Neuronal stem cell (in vitro differentiated cells): ENCODE results near the gene SEMA7A.
A peak's percentile ranks its signal among the peaks of the same experiment; 100 is the strongest.
"Not testable (repeated sequence)": the region's sequence is repeated elsewhere in the genome, so short reads cannot be mapped to it uniquely, and the experiment has no call there.

Experiments used
- DNase-seq: peaks from one replicate; pipeline ENCODE4 v3.0.0-alpha.2; 2013; ENCODE audit warnings: low spot score
- H2AFZ ChIP-seq: one replicate; pipeline ENCODE4 v1.6.1; 2013; ENCODE audit warnings: mild to moderate bottlenecking, low read length, inconsistent platforms
- H2AK5ac ChIP-seq: 2 replicates; pipeline ENCODE4 v1.6.1; 2013; ENCODE audit warnings: low read depth, mild to moderate bottlenecking, inconsistent platforms, low read length, moderate library complexity, mixed read lengths
- H2BK120ac ChIP-seq: 2 replicates; pipeline ENCODE4 v1.6.1; 2013; ENCODE audit warnings: low read depth, mild to moderate bottlenecking, inconsistent platforms, low read length, moderate library complexity, mixed read lengths
- H2BK12ac ChIP-seq: one replicate; pipeline ENCODE4 v1.6.1; 2013; ENCODE audit warnings: low read length, inconsistent platforms
- H2BK15ac ChIP-seq: 2 replicates; pipeline ENCODE4 v1.6.1; 2013; ENCODE audit warnings: mild to moderate bottlenecking, low read length, inconsistent platforms, mixed read lengths
- H2BK5ac ChIP-seq: one replicate; pipeline ENCODE4 v1.6.1; 2013; ENCODE audit warnings: inconsistent platforms, mild to moderate bottlenecking, low read length, moderate library complexity
- H3K14ac ChIP-seq: one replicate; pipeline ENCODE4 v1.6.1; 2013; ENCODE audit warnings: low read length, inconsistent platforms
- H3K18ac ChIP-seq: 2 replicates; pipeline ENCODE4 v1.6.1; 2013; ENCODE audit warnings: low read length, inconsistent platforms
- H3K23ac ChIP-seq: 2 replicates; pipeline ENCODE4 v1.6.1; 2013; ENCODE audit warnings: low read depth, mild to moderate bottlenecking, mixed read lengths, low read length, inconsistent platforms; ENCODE audit not compliant: poor library complexity
- H3K27ac ChIP-seq: replicated peaks from 3 replicates; pipeline ENCODE4 v1.5.1; 2013; ENCODE audit warnings: low read length, inconsistent platforms
- H3K27me3 ChIP-seq, 3 experiments: 2 replicates each; pipeline ENCODE4 v1.6.1; 2013; ENCODE audit warnings: low read length in 3 of 3, mild to moderate bottlenecking in 2 of 3, inconsistent platforms in 1 of 3, low read depth in 1 of 3, mixed read lengths in 1 of 3, moderate library complexity in 1 of 3; ENCODE audit not compliant: control insufficient read depth in 3 of 3, insufficient read depth in 3 of 3
- H3K36me3 ChIP-seq, 2 donors: replicated peaks in 1 of 2; 2 replicates each; pipeline ENCODE4 v1.6.1; 2013; ENCODE audit warnings: low read length in 2 of 2; ENCODE audit not compliant: control insufficient read depth in 2 of 2, insufficient read depth in 2 of 2
- H3K4ac ChIP-seq: 2 replicates; pipeline ENCODE4 v1.6.1; 2013; ENCODE audit warnings: inconsistent platforms, mild to moderate bottlenecking, low read length, moderate library complexity
- H3K4me1 ChIP-seq, 2 donors: 1 replicate in 1 of 2; 2 replicates in 1 of 2; pipeline ENCODE4 v1.6.1; 2013; ENCODE audit warnings: low read length in 2 of 2, low read depth in 1 of 2; ENCODE audit not compliant: control insufficient read depth in 2 of 2, insufficient read depth in 1 of 2
- H3K4me2 ChIP-seq: one replicate; pipeline ENCODE4 v1.6.1; 2013; ENCODE audit warnings: mild to moderate bottlenecking, low read length, inconsistent platforms; ENCODE audit not compliant: insufficient read depth, poor library complexity, severe bottlenecking
- H3K4me3 ChIP-seq, 2 donors: 2 replicates each; pipeline ENCODE4 v1.5.1; 2013; ENCODE audit warnings: low read length in 2 of 2, mild to moderate bottlenecking in 2 of 2, inconsistent platforms in 1 of 2, moderate library complexity in 1 of 2
- H3K79me1 ChIP-seq: one replicate; pipeline ENCODE4 v1.6.1; 2013; ENCODE audit warnings: low read depth, mild to moderate bottlenecking, inconsistent platforms, low read length, moderate library complexity
- H3K9ac ChIP-seq: one replicate; pipeline ENCODE4 v1.6.1; 2013; ENCODE audit warnings: mild to moderate bottlenecking, low read depth, low read length, inconsistent platforms; ENCODE audit not compliant: poor library complexity
- H3K9me3 ChIP-seq, 2 donors: replicated peaks in 1 of 2; 2 replicates each; pipeline versions ENCODE3 to v1.6.1; 2013; ENCODE audit warnings: low read length in 2 of 2, mild to moderate bottlenecking in 2 of 2, inconsistent platforms in 1 of 2, low read depth in 1 of 2, mixed read lengths in 1 of 2, moderate library complexity in 1 of 2; ENCODE audit not compliant: control insufficient read depth in 2 of 2, insufficient read depth in 1 of 2
- H4K8ac ChIP-seq: one replicate; pipeline ENCODE4 v1.6.1; 2013; ENCODE audit warnings: low read depth, mild to moderate bottlenecking, inconsistent platforms, low read length, moderate library complexity
- H4K91ac ChIP-seq: one replicate; pipeline ENCODE4 v1.6.1; 2013; ENCODE audit warnings: low read length, low read depth, mild to moderate bottlenecking, inconsistent platforms; ENCODE audit not compliant: poor library complexity
- WGBS, 2 donors: extraction: QIAGEN DNeasy Blood & Tissue Kit; methylation state at CpG; one replicate each; pipeline ENCODE4 v1.1.7; 2013; ENCODE audit warnings: missing lambda C conversion rate in 2 of 2, mixed read lengths in 1 of 2; ENCODE audit not compliant: insufficient read length in 2 of 2, insufficient replicate concordance in 1 of 2; ENCODE audit errors: extremely low coverage in 2 of 2; 5-methylcytosine and 5-hydroxymethylcytosine counted together

The SEMA7A gene

DNA sequence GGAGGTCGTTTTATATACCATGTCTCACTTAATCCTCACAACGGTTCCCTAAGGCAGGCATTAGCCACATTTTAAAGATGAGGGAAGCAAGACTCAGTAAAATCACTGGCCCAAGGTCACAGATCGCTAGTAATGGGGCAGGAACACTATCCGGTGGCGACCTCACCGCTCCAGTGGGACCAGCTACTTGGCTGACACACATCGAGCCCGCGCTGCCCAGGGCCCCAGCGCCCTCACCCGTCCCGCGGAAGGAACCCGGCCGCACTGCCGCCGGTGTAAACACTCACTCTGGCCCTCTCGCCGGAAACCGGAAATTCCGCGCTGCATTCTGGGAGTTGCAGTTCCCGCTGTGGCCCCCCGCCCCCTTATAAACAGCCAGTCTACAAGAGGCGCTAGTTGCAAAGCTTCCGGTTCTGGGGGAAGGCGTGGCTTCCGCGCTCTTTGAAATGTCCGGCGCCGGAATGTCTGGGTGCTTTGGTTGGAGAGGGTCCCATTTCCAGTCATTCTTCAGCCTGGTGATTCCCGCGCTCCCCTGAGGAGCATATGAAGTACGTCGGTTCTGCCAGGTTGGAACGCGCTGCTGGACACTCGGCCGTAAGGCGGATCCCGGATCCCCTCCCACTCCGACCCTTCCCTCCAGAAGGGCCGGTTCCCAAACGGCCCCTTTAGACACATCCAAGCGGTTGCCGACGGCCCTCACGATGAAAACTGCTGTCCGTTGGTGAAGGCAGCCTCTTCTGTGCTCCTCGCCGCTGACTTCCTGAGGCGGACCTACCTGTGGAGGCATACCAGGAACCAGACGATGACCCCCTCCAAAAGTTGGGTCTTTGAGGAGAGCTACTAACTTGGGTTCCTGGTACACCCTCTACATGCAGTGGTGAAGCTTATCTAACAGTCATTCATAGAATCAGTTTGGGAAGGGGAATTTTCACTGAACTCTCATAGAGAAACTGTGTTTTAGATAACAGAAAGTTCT is 27.4 kb upstream of the SEMA7A start, which contains the start of gene UBL7:
Gene UBL7 (minus strand): TSS at position 290 of the 976 bp plus-strand sequence. CDS start 2,293 bp downstream, outside the sequence.
- H2BK15ac ChIP-seq, result no peak within 1 kb of the TSS
- H3K4ac ChIP-seq, result no peak within 1 kb of the TSS
- H2BK120ac ChIP-seq, result no peak within 1 kb of the TSS
- H3K4me2 ChIP-seq, result peak within 1 kb of the TSS; percentile 61
- DNase-seq, result peak; percentile 96
- H2AFZ ChIP-seq, result peak within 1 kb of the TSS; percentile 92
- peak within 1 kb of the TSS; percentile 76 for H3K27ac ChIP-seq
- no peak within 1 kb of the TSS for H2BK12ac ChIP-seq
- peak within 1 kb of the TSS; percentile 79 for H2BK5ac ChIP-seq
- H3K4me1 ChIP-seq, result peaks cover 2 to 3% of the 10 kb centered on the region in 2 donors
- no peak within 1 kb of the TSS for H2AK5ac ChIP-seq
- WGBS, 2 donors, result no CpG with 5 or more reads among the region's 54 CpGs
- H3K9me3 ChIP-seq, result peaks cover 0 to 14% of the 10 kb centered on the region in 2 donors
- peak within 1 kb of the TSS; percentile 88 to 99 for H3K4me3 ChIP-seq
- H4K8ac ChIP-seq, result no peak within 1 kb of the TSS
- no peaks in the 10 kb centered on the region for H3K27me3 ChIP-seq
- H3K23ac ChIP-seq, result peak within 1 kb of the TSS; percentile 23
- H3K79me1 ChIP-seq, result no peaks in the 10 kb centered on the region
- H3K14ac ChIP-seq, result peak within 1 kb of the TSS; percentile 49
- H3K18ac ChIP-seq, result peak within 1 kb of the TSS; percentile 76
- H3K9ac ChIP-seq, result peak within 1 kb of the TSS; percentile 75
- peaks cover 4 to 36% of the 10 kb centered on the region in 2 donors for H3K36me3 ChIP-seq
- no peak within 1 kb of the TSS for H4K91ac ChIP-seq

DNA sequence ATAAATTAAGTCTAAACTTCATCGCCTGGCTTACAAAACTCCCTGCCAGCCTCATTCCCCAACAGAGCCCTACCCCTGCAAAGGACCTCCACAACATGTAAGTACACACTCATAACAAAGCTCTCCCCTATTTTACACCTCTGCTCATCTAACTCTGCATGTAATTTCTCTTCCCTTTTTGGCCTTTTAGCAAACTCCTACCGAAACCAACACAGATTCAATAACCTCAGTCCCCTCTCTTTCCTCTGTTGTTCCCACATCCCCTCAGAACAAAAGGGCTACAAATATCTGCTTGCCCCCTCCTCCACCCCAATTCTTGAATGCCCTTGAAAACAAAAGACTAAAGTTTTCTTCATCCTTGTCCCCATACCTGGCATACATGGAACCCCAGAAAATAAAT is 26.5 kb upstream of the SEMA7A start:
- no peak overlapping the region for H3K4ac ChIP-seq
- H3K27me3 ChIP-seq, result no peaks in the 10 kb centered on the region
- H3K9me3 ChIP-seq, result peaks cover 0 to 12% of the 10 kb centered on the region in 2 donors
- peak overlapping the region; percentile 88 to 92 for H3K4me3 ChIP-seq
- H3K18ac ChIP-seq, result no peak overlapping the region
- no peak overlapping the region for H2BK15ac ChIP-seq
- no peak overlapping the region for H3K14ac ChIP-seq
- no peaks in the 10 kb centered on the region for H3K79me1 ChIP-seq
- no peak for DNase-seq
- peaks cover 2 to 31% of the 10 kb centered on the region in 2 donors for H3K36me3 ChIP-seq
- WGBS, 2 donors, result no CpG with 5 or more reads among the region's 2 CpGs
- H2BK120ac ChIP-seq, result no peak overlapping the region
- peak overlapping the region; percentile 51 for H3K4me2 ChIP-seq
- peak overlapping the region; percentile 92 for H2AFZ ChIP-seq
- H3K27ac ChIP-seq, result peak overlapping the region; percentile 67
- H2BK12ac ChIP-seq, result no peak overlapping the region
- H2BK5ac ChIP-seq, result no peak overlapping the region
- H3K23ac ChIP-seq, result no peak overlapping the region
- no peak overlapping the region for H2AK5ac ChIP-seq
- H4K91ac ChIP-seq, result no peak overlapping the region
- no peak overlapping the region for H4K8ac ChIP-seq
- H3K9ac ChIP-seq, result no peak overlapping the region
- peaks cover 2 to 3% of the 10 kb centered on the region in 2 donors for H3K4me1 ChIP-seq

DNA sequence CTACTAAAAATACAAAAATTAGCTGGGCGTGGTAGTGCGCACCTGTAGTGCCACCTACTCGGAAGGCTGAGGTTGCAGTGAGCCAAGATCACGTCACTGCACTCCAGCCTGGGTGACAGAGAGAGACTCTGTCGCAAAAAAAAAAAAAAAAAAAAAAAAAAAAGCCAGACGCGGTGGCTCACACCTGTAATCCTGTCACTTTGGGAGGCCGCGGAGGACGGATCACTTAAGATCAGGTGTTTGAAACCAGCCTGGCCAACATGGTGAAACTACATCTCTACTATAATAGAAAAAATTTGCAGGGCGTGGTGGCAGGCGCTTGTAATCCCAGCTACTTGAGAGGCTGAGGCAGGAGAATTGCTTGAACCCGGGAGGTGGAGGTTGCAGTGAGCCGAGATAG is 26.0 kb upstream of the SEMA7A start:
- not testable (repeated sequence) for H2BK120ac ChIP-seq, H4K8ac ChIP-seq, H2BK12ac ChIP-seq, H3K27ac ChIP-seq, H3K14ac ChIP-seq, H2AFZ ChIP-seq, H2BK5ac ChIP-seq, H3K4me2 ChIP-seq, H2AK5ac ChIP-seq, H3K18ac ChIP-seq, H3K23ac ChIP-seq, H3K9ac ChIP-seq, H3K27me3 ChIP-seq, H3K79me1 ChIP-seq, DNase-seq, H2BK15ac ChIP-seq, H3K4me3 ChIP-seq, H3K4me1 ChIP-seq, H3K4ac ChIP-seq, H4K91ac ChIP-seq
- Histone ChIP-seq H3K9me3 (peaks cover 0 to 12% of the 10 kb centered on the region in 2 donors), H3K36me3 (peaks cover 2 to 31% of the 10 kb centered on the region in 2 donors)
- no CpG with 5 or more reads among the region's 14 CpGs for WGBS, 2 donors

DNA sequence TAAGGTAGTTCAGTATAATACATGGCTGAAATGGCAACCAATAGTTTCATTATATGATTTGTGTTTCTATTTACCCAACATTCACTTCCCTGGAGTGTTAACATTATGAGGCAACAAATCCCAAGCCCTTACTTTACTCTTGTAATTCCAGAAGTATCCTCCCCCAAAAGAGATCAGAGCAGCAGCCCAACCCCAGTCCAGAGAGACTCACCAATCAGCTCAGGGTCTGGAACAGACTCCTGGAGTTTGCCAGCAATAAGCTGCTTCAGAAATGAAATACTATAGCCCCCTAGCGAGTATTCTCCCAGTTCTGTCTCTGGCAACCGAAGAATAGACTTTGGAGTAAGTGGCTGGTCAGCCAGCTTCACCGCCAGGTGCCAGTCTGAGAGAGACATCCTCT is 24.7 kb upstream of the SEMA7A start:
- no peak overlapping the region for H2AK5ac ChIP-seq
- H3K27ac ChIP-seq, result no peak overlapping the region
- peaks cover 3 to 6% of the 10 kb centered on the region in 2 donors for H3K4me1 ChIP-seq
- H3K4ac ChIP-seq, result no peak overlapping the region
- no peak overlapping the region for H3K4me2 ChIP-seq
- H2BK12ac ChIP-seq, result no peak overlapping the region
- H3K36me3 ChIP-seq, result peaks cover 2 to 30% of the 10 kb centered on the region in 2 donors
- no peak overlapping the region for H4K8ac ChIP-seq
- no peak overlapping the region for H3K9ac ChIP-seq
- no peak overlapping the region for H2BK5ac ChIP-seq
- no peak overlapping the region for H2BK120ac ChIP-seq
- no peak overlapping the region for H2BK15ac ChIP-seq
- H2AFZ ChIP-seq, result no peak overlapping the region
- H3K23ac ChIP-seq, result no peak overlapping the region
- no peak overlapping the region for H3K14ac ChIP-seq
- H3K4me3 ChIP-seq, result no peak overlapping the region
- no peak overlapping the region for H3K18ac ChIP-seq
- no peak overlapping the region for H4K91ac ChIP-seq
- no peaks in the 10 kb centered on the region for H3K27me3 ChIP-seq
- no peak for DNase-seq
- peaks cover 0 to 9% of the 10 kb centered on the region in 2 donors for H3K9me3 ChIP-seq
- WGBS, 2 donors, result no CpG with 5 or more reads among the region's 3 CpGs
- H3K79me1 ChIP-seq, result no peaks in the 10 kb centered on the region
